Panc1 (cell line): ENCODE results near the gene M6PR. TPM values are rescaled to one million over a fixed set of nuclear protein-coding genes. Genes with fewer than 3 reads are reported as not detected.

Experiments
- ATAC-seq: fragments of 200-7000 bp; cut with Tn5 transposase; 2 replicates; pipeline ENCODE4 v1.9.1; 2020; ENCODE audit warnings: mild to moderate bottlenecking, moderate library complexity
- BruUV-seq: library from RNA; stranded (reverse); fragments of 400-500 nt; replicated peaks from 2 replicates; lab custom pipeline; 2021; lab: Mats Ljungman, UMichigan
- CTCF ChIA-PET: fragments of 300-600 bp; sonication (Branson Sonifier 250); formaldehyde crosslinking; loops from one replicate; lab custom pipeline; 2022; ENCODE audit warnings: antibody characterized with exemption; lab: Charles Lee
- POLR2A ChIA-PET: fragments of 300-600 bp; sonication (Branson Sonifier 250); formaldehyde crosslinking; loops from one replicate; lab custom pipeline; 2022; ENCODE audit warnings: antibody characterized with exemption; lab: Charles Lee
- DNase-seq: peaks from one replicate; pipeline ENCODE4 v3.0.0-alpha.2; 2010; ENCODE audit warnings: low read depth, low spot score
- H3K27ac ChIP-seq: 2 replicates; pipeline ENCODE4 v1.5.1; 2011; ENCODE audit warnings: mild to moderate bottlenecking, low read length, inconsistent platforms
- H3K27me3 ChIP-seq: fragments of 200-500 bp; sonication (Bioruptor generic); 2 replicates; pipeline ENCODE4 v1.6.0; 2014; ENCODE audit warnings: low read length, inconsistent platforms; ENCODE audit not compliant: control insufficient read depth, insufficient read depth
- H3K36me3 ChIP-seq: fragments of 200-500 bp; sonication (Bioruptor generic); 2 replicates; pipeline ENCODE4 v1.5.1; 2014; ENCODE audit warnings: inconsistent platforms, mild to moderate bottlenecking, low read length, moderate library complexity; ENCODE audit not compliant: control insufficient read depth, insufficient read depth
- H3K4me1 ChIP-seq: 2 replicates; pipeline ENCODE4 v1.5.1; 2011; ENCODE audit warnings: inconsistent platforms, mild to moderate bottlenecking, low read length, moderate library complexity; ENCODE audit not compliant: control insufficient read depth, insufficient read depth
- H3K4me3 ChIP-seq, 2 experiments: 2 replicates each; pipeline ENCODE4 v1.5.1; 2011 to 2012; ENCODE audit warnings: low read depth in 2 of 2, low read length in 2 of 2, mild to moderate bottlenecking in 2 of 2, inconsistent platforms in 1 of 2, moderate library complexity in 1 of 2
- H3K9me3 ChIP-seq: fragments of 200-500 bp; sonication (Bioruptor generic); 2 replicates; pipeline ENCODE4 v1.5.1; 2014; ENCODE audit warnings: low read depth, mild to moderate bottlenecking, inconsistent platforms, low read length, moderate library complexity; ENCODE audit not compliant: control insufficient read depth, insufficient read depth
- POLR2AphosphoS5 ChIP-seq: IDR thresholded peaks from 2 replicates; pipeline ENCODE4 v1.6.1; 2012; ENCODE audit warnings: mild to moderate bottlenecking, low read depth, low read length, moderate library complexity
- SIN3A ChIP-seq: IDR thresholded peaks from 2 replicates; pipeline ENCODE4 v1.6.1; 2012; ENCODE audit warnings: low read depth, mild to moderate bottlenecking, low read length, moderate library complexity, borderline replicate concordance; ENCODE audit not compliant: insufficient read depth
- TCF7L2 ChIP-seq: IDR thresholded peaks from 2 replicates; pipeline ENCODE4 v1.6.1; 2011; ENCODE audit warnings: mild to moderate bottlenecking, low read depth, low read length, inconsistent platforms
- in situ Hi-C: cut with HindIII; loops from 2 replicates; pipeline ENCODE4 v1.10.0; 2016; ENCODE audit warnings: low sequenced_read_pairs, low pct_unique_long_range_greater_than_20kb
- intact Hi-C: fragments of 100-400 bp; cut with micrococcal nuclease; formaldehyde crosslinking; loops from one replicate; pipeline ENCODE4 v1.10.0; 2022; ENCODE audit not compliant: unreplicated experiment
- total RNA-seq: library from RNA; stranded (reverse); gene quantifications from one replicate; pipeline ENCODE4 v1.2.1, GENCODE V29; 2021; ENCODE audit not compliant: unreplicated experiment
- TF ChIP-seq, protein P1 (sequence below), 2 experiments: IDR thresholded peaks; 2 replicates each; pipeline ENCODE4 v1.6.1; 2011 to 2012; ENCODE audit warnings: low read depth in 2 of 2, control low read depth in 1 of 2, low read length in 1 of 2, mild to moderate bottlenecking in 1 of 2, moderate library complexity in 1 of 2; ENCODE audit not compliant: insufficient read depth in 1 of 2
- TF ChIP-seq, protein P2 (sequence below): fragments of 450-650 bp; IDR thresholded peaks from 2 replicates; pipeline ENCODE4 v1.5.1; 2017; ENCODE audit warnings: mild to moderate bottlenecking

M6PR gene
- total RNA-seq, 1 experiment from 2014 or later, result 161 TPM

DNA sequence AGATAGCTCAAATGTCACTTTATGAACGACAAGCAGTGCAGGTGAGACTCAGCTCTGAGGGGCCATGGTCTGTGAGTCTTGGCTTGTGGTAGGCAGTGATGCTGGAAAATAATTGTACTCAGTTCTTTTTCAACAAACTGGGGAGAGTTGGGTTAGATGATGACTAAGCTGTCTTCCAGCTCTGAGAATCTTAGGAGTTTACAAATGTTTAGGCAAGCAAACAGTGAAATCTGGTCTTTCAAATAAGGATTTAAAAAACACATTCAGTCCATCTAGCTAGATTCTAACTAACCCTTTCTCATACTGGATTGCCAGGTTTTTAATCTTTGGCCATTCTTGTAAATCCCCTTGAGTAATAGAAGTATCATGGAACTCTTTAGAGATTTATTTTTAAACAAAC lies 31.7 kb downstream of the M6PR start:
- intact Hi-C loops (no loop called here), in situ Hi-C loops (no loop called here)
- Histone ChIP-seq H3K27ac (no peak overlapping the region), H3K36me3 (no peaks in the 10 kb centered on the region; the same call in 1 of the 2 replicates), H3K4me1 (peaks cover 9% of the 10 kb centered on the region), H3K9me3 (no peaks in the 10 kb centered on the region), H3K4me3 (no peak overlapping the region), H3K27me3 (no peaks in the 10 kb centered on the region)
- ATAC-seq, result no peak
- no TSS peak for BruUV-seq
- ChIA-PET CTCF (no interaction called here), POLR2A (no interaction called here)
- TF ChIP-seq, protein P1, sequence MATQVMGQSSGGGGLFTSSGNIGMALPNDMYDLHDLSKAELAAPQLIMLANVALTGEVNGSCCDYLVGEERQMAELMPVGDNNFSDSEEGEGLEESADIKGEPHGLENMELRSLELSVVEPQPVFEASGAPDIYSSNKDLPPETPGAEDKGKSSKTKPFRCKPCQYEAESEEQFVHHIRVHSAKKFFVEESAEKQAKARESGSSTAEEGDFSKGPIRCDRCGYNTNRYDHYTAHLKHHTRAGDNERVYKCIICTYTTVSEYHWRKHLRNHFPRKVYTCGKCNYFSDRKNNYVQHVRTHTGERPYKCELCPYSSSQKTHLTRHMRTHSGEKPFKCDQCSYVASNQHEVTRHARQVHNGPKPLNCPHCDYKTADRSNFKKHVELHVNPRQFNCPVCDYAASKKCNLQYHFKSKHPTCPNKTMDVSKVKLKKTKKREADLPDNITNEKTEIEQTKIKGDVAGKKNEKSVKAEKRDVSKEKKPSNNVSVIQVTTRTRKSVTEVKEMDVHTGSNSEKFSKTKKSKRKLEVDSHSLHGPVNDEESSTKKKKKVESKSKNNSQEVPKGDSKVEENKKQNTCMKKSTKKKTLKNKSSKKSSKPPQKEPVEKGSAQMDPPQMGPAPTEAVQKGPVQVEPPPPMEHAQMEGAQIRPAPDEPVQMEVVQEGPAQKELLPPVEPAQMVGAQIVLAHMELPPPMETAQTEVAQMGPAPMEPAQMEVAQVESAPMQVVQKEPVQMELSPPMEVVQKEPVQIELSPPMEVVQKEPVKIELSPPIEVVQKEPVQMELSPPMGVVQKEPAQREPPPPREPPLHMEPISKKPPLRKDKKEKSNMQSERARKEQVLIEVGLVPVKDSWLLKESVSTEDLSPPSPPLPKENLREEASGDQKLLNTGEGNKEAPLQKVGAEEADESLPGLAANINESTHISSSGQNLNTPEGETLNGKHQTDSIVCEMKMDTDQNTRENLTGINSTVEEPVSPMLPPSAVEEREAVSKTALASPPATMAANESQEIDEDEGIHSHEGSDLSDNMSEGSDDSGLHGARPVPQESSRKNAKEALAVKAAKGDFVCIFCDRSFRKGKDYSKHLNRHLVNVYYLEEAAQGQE (IDR thresholded peaks at IDR 0.05; ENCODE audit: insufficient read depth in 1 of 2, low read depth in 2 of 2, low read length in 1 of 2), result no peak
- TF ChIP-seq, protein P2, sequence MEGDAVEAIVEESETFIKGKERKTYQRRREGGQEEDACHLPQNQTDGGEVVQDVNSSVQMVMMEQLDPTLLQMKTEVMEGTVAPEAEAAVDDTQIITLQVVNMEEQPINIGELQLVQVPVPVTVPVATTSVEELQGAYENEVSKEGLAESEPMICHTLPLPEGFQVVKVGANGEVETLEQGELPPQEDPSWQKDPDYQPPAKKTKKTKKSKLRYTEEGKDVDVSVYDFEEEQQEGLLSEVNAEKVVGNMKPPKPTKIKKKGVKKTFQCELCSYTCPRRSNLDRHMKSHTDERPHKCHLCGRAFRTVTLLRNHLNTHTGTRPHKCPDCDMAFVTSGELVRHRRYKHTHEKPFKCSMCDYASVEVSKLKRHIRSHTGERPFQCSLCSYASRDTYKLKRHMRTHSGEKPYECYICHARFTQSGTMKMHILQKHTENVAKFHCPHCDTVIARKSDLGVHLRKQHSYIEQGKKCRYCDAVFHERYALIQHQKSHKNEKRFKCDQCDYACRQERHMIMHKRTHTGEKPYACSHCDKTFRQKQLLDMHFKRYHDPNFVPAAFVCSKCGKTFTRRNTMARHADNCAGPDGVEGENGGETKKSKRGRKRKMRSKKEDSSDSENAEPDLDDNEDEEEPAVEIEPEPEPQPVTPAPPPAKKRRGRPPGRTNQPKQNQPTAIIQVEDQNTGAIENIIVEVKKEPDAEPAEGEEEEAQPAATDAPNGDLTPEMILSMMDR, result no peak
- TF ChIP-seq SIN3A (no peak), TCF7L2 (no peak), POLR2AphosphoS5 (no peak)
- no peak for DNase-seq

DNA sequence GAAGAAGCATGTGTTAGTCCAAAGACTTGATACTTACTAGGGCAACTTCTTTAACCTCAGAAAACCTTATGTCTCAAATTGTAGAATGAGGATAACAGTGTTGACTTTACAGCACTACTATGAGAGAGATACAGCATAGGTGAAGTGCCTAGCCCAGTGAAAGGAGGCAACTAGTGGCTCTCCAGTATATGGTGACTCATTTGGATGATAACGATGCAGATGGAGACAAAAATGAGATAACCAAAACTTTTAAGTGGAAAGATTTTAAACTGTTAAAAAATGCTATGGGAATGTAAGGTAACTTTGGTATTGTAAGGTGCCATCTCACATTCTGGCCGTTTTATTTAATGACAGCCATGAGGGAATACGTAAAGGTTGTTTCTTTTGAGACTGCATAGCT lies 32.4 kb downstream of the M6PR start:
- ChIA-PET CTCF (no interaction called here), POLR2A (no interaction called here)
- H3K36me3 ChIP-seq, result no peaks in the 10 kb centered on the region; the same call in 1 of the 2 replicates
- peaks cover 9% of the 10 kb centered on the region for H3K4me1 ChIP-seq
- no peak overlapping the region for H3K27ac ChIP-seq
- in situ Hi-C loops, result no loop called here
- H3K27me3 ChIP-seq, result no peaks in the 10 kb centered on the region
- H3K9me3 ChIP-seq, result no peaks in the 10 kb centered on the region
- intact Hi-C loops, result no loop called here
- no TSS peak for BruUV-seq
- ATAC-seq (no peak), DNase-seq (no peak)
- TF ChIP-seq SIN3A (no peak), POLR2AphosphoS5 (no peak), TCF7L2 (no peak)
- TF ChIP-seq, protein P1 (IDR thresholded peaks at IDR 0.05; ENCODE audit: insufficient read depth in 1 of 2, low read depth in 2 of 2, low read length in 1 of 2), result no peak
- TF ChIP-seq, protein P2, result no peak
- no peak overlapping the region for H3K4me3 ChIP-seq
